A673 (cell line): ENCODE measurements around the gene LINC00632.

Source experiments
- EZH2 ChIP-seq: fragments of 200-600 bp; sonication (generic); IDR thresholded peaks from 2 replicates; pipeline ENCODE4 v1.6.1; 2017; ENCODE audit warnings: borderline replicate concordance, low read depth, mild to moderate bottlenecking, mixed read lengths, antibody characterized with exemption, low read length; ENCODE audit not compliant: poor library complexity, severe bottlenecking
- TF ChIP-seq, protein P1 (sequence below): fragments of 300-800, 200-600 bp; sonication (generic); conservative IDR thresholded peaks from 2 replicates; pipeline ENCODE4 v1.5.1; 2017; ENCODE audit warnings: low read depth, mild to moderate bottlenecking, antibody characterized with exemption, low read length, moderate library complexity, mixed read lengths

DNA sequence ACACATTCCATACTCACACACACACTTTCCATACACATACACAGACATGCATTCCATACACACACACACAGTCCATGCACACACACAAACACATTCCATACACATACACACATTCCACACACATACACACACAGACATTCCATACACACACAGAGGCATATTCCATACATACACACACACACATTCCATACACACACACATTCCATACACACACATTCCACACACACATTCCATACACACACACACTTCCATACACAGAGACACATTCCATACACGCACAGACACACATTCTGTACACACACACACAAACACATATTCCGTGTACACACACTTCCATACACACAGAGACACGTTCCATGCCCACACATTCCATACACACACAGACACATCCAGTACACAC, 14.8 kb downstream of the LINC00632 start:
- TF ChIP-seq, protein P1, sequence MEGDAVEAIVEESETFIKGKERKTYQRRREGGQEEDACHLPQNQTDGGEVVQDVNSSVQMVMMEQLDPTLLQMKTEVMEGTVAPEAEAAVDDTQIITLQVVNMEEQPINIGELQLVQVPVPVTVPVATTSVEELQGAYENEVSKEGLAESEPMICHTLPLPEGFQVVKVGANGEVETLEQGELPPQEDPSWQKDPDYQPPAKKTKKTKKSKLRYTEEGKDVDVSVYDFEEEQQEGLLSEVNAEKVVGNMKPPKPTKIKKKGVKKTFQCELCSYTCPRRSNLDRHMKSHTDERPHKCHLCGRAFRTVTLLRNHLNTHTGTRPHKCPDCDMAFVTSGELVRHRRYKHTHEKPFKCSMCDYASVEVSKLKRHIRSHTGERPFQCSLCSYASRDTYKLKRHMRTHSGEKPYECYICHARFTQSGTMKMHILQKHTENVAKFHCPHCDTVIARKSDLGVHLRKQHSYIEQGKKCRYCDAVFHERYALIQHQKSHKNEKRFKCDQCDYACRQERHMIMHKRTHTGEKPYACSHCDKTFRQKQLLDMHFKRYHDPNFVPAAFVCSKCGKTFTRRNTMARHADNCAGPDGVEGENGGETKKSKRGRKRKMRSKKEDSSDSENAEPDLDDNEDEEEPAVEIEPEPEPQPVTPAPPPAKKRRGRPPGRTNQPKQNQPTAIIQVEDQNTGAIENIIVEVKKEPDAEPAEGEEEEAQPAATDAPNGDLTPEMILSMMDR = no peak
- no peak for TF ChIP-seq EZH2
